ENCODE measurements around the gene OR4K13.

DNA sequence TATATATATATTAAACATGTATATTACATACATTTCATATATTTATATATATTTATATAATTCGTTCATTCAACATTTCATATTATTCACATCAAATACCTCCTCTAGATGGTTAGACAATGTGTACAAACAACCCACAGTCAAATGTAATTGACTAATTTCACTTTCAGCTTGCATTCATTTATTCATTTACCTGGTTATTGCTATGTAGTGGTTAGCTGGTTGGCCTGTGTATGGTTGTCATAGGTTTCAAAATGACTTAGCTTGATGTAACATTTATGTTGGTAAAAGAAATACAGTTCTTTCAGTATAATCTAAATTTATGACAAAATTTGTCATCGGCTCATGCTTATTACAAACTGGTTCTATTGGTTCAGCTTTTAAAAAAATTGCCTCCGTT is 389 bp downstream of the OR4K13 start:
- no peak for TF ChIP-seq YY1 (IDR thresholded peaks at IDR 0.05; ENCODE audit: insufficient read depth, insufficient read length)
- TF ChIP-seq SUZ12 (IDR thresholded peaks at IDR 0.05; ENCODE audit: extremely low read depth, insufficient read depth, insufficient read length), result no peak
